ENCODE measurements around the gene CPED1.

- TF ChIP-seq EZH2 (IDR thresholded peaks at IDR 0.05) (no peak), POLR2AphosphoS5 (IDR thresholded peaks at IDR 0.05; ENCODE audit: borderline replicate concordance, low read depth, low read length) (no peak), FOXP2 (optimal IDR thresholded peaks at IDR 0.05; ENCODE audit: control extremely low read depth, extremely low read length, insufficient read depth) (no peak)
Observed at GRCh38 chr7:121186746-121187145, 198.2 kb downstream of the CPED1 start.
